HG03095 (cell line): ENCODE data around the gene FLACC1.

Source experiments
- ATAC-seq: cut with Tn5 transposase; IDR thresholded peaks from one replicate; pipeline ENCODE4 v1.9.1; 2021; ENCODE audit warnings: moderate library complexity; ENCODE audit not compliant: unreplicated experiment

The FLACC1 gene

DNA sequence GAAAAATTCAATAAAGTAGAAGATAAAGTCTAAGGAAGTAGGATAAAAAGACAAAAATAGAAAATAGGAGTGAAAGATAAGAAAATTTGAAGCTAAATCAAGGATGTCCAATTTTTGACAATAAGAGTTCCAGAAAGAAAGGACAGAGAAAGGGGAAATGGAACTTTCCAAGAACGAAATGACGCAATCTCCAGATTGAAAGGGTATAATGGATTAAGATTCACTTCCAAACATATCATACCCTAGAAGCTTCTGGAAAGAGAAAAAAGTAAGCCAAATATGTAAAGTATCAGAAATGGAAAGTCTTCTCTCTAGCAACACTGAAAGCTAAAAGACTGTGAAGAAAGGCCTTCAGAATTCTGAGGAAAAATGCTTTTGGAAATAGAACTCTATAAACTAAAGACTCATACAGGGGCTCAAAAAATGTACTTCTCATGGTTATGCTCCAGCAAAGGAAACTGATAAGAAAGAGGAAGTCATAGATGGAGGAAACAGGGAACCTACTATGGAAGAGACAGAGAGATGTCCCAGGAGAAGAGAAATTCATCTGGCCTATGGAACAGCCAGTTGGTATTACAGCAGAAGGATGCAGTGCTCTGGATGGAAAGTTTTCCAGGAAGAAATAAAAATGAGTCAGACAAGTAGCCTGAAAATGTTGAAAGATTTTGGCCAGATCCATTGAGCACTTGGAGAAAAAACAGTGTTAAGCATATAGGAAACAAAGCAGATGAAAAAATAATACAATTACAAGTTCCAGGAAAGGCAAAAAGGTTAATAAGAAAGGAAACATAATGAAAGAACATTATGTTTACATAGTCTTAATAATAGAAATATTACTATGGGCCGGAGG lies 76.7 kb downstream of the FLACC1 start:
- no peak for ATAC-seq

DNA sequence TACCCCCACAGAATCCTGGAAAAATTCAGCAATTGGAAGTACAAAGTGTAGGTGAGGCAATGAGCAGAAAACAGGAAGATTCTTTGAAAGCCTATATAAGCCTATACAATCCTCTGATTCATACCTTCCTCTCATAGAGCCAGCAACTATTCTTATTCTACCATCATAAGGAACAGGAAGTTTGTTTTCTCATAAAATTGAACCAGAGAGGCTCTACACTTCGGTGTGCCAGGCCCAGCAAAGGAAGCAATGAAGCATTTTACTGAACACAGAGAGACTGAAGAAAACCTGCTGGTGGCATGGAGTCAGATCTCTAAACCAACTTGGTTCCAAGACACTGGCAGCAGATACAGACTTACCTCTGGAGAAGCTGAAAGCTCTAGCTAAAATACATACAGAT lies 78.1 kb downstream of the FLACC1 start:
- ATAC-seq, result no peak

DNA sequence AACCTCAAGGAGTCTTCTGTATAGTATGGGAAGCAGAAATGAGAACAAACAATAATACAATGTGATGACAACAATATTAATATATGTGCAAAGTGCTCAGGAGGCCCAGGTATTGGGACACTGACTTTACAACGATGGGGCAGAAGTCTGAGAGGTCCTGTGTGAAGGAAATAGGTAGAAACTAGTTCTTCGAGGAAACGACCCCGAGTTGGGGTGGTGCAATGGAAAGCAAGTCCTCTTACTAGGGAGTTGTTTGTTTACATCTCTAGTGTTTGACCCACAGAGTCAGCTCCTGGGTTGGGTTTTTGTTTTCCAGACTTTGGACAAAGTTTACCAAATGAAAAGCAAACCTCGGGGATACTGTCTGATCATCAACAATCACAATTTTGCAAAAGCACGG lies 80.6 kb downstream of the FLACC1 start:
- ATAC-seq, result no peak

DNA sequence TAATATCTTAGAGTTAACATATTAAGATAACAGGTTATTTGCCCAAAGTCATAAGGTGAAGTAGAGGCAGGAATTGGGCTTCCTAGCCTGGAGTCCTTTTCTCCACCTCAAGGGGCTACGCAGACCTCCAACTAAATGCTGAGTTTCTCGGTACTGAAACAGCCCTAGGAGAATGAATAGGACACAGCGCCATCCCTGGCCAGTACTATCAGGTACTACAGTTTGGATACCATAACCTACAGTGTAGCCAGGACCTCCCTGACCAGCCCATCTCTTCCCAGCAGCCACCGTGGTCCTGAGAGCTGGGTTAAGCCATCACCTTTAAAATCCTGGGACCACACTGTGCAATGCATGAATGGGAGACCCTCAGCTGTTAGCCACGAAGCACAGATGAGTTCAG lies 81.2 kb downstream of the FLACC1 start:
- no peak for ATAC-seq

DNA sequence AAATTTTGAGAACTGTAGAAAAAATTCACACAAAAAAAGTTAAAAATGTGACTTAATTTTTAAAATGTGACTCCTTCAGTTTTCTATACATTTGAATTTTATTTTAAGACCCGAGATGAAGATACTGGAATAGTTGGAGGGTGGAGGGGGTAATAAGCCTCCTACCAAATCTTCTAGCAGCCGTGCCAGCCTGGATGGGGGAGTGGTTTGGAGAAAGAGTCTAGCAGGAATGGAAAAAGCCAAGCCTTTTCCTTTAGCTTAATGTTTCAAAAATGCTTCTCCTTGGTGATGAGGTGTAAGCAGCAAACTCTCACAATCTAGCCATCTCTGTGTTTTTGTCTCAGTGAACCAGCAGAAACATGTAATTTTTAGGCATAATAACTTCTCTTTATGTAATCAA lies 82.1 kb downstream of the FLACC1 start:
- no peak for ATAC-seq

DNA sequence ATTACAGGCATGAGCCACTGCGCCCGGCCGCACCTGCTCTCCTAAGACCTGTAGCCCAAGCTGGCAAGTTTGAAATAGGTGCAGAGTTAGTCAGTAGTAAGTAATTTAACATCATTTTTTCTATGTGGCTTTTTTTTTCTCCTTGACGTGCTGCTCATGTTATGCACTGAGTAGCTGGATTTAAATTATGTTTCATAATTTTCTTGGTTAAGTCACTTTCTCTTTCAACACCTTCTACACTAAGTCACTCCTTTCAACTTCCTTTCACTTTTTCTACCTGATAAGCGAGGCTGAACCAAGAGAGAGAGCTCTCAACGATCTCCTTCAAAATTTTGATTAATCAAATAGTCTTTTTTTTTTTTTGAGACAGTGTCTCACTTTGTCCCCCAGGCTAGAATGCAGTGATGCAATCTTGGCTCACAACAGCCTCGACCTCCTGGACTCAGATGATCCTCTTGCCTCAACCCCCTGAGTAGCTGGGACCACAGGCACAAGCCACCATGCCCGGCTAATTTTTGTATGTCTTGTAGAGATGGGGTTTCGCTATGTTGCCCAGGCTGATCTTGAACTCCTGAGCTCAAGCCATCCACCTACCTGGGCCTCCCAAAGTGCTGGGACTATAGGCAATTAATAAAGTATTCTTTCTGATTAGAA lies 83.7 kb downstream of the FLACC1 start:
- no peak for ATAC-seq

DNA sequence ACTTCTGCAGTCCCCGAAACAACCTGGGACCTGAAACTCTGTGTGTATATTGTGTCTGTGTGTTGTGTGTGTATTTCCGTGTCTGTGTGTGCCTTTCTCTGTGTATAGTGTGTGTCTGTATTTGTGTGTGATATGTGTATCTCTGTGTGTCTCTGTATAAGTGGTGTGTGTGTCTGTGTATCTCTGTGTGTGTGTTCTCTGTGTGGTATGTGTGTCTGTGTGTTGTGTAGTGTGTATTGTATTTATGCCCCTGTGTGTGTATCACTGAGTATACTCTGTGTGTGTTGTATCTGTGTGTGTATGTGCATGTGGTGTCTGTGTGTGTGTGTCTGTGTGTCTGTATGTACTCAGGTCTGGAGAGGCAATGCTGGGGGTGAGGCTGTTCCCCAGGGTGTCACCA lies 85.2 kb downstream of the FLACC1 start:
- ATAC-seq, result no peak

DNA sequence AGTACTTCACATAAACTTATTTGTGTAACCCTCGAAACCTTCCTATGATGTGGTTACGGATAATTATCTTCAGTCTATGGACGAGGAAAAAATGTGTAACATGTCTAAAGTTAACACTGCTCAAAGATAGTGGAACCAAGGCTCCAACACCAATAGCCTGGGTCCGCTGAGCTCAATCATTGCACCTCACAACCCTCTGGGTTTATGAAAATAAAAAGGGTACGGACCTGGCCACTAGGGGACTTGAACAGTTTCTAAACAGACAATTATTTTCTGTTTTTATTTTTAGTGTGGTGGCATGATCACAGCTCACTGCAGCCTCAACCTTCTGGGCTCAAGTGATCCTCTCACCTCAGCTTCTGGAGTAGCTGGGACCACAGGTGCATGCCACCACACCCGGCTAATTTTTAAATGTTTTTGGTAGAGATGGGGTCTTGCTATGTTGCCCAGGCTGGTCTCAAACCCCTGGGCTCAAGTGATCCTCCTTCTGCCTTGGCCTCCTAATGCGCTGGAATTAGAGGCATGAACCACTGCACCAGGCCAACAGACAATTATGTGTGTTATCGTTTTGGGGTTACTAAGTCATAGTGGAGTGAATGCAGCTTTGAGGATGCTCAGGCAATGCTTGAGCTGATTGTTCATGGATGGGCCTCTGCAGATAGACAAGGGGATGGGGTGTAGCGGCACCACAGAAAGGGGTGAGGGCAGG lies 86.7 kb downstream of the FLACC1 start:
- no peak for ATAC-seq

DNA sequence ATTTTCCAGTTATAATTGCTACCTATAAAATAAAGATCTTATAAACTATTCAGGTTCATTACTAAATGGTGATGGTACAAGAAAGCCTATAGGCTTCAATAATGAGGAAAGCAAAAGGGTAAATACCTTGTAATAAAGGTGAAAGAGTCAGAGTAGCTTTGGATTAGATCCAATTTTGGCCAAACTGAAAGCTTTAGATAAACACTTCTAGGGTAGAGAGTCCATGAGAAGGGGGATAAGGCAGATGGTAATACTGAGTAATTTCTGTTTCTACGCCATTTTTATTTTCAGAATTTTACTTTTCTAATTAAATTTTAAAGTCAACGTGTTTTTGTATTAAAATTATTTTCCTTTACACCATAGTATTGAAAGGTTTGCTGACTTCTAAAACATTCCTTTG lies 87.4 kb downstream of the FLACC1 start:
- ATAC-seq, result no peak

DNA sequence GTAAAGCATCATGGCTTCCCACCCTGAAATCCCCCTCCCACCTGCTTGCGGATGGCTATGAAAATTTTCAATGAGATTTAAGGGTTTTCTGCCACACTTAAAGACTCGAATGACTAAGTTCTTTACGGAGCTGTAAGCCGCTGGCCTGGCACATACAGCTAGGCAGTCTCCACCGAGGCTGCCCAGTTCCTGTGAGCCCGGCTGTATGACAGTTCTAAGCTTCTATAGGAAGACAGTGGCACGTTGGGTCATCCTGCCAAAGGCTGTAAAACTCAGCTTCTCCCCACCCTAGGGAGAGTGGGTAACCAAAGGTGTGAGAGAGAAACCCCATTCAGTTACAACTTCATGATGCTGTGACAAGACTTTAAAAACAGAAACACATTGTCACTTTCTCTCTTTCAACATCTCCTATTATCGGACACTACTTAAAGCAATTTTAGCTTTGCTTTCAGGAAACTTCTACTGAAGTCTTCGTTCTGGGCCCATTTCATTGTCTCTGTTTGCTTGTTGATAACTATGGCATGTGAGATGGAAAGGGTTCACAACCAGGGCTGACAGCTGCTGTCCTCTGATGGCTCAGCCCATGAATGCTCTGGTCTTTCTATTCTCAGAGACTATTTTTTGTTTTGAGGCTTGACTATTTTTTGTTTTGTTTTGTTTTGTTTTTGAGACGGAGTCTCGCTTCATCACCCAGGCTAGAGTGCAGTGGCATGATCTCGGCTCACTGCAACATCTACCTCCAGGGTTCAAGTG lies 89.7 kb downstream of the FLACC1 start:
- no peak for ATAC-seq

DNA sequence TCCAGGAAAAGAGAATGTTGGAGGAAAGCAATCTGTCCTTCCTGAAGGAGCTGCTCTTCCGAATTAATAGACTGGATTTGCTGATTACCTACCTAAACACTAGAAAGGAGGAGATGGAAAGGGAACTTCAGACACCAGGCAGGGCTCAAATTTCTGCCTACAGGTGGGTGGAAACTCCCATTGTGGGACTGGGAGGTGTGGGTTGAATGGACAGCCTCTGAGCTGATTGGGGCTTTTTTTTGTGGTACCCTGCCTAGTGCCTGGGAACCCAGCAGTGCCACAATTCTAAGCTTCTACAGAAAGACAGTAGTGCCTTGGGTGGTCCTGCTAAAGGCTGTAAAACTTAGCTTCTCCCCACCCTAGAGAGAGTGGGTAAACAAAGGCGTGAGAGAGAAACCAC lies 90.5 kb downstream of the FLACC1 start:
- ATAC-seq, result no peak

DNA sequence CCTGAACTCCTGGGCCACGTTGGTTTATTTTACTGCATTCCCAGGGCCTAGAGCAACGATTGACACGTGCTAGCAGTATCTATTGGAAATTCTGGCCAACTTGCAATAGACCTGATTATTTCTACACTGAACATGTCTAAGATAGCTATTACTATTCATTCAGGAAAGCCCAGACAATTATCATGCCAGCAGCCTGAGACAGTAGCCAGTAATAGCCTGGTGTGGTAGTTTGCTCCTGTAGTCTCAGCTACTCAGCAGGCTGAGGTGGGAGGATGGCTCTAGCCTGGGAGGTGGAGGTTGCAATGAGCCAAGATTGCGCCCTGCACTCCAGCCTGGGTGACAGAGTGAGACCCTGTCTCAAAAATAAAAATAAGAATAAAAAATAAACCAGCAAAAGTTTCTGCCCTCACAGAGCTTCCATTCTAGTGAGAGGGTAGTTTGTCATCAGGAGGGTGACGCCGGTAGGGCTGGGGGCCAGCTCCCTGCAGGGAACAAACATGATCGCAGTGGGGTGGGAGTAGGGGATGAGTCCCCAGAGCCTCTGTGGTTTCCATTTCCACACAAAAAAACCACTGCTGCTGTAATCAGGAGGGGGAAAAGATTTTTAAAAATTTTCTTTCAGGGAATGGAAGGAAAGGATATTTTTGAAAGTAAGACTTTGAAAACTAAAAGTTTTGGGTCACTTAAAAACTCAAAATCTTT lies 92.5 kb downstream of the FLACC1 start:
- no peak for ATAC-seq

DNA sequence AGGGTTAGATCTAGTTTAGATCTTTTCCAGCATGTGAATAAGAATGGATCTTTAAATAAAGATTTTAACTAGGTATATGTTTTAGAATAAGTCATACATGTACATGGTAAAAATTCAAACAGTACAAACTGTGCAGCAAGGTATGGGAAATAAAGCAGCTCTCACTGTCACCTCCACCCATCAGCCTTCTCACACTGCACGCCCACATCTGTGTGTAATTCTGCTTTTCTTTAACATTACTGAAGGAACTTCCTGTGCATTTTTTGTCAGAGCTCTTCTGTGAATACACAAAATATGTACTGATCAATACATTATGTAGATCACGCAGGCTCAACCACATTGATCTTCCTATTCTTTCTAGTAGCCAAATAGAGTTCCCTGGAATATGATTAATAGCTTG lies 93.4 kb downstream of the FLACC1 start:
- no peak for ATAC-seq

DNA sequence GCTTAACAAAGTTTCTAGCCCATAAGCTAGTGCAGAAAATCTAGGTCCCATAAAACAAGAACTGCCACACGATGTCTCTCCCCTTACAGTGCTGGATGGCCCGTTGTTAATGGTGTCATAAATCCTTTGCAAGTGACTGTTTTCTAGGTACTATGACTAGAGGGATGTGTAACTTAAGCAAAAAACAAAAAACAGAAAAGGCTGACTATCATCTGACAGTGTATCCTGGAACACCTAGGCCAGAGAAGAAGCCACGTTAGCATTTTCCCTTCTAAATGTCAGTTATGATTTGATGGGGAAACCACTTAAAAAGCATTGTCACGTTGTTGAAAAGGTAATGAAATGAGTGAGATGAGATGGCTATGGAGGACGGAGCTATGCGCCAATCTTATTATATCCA lies 94.4 kb downstream of the FLACC1 start:
- ATAC-seq, result no peak

DNA sequence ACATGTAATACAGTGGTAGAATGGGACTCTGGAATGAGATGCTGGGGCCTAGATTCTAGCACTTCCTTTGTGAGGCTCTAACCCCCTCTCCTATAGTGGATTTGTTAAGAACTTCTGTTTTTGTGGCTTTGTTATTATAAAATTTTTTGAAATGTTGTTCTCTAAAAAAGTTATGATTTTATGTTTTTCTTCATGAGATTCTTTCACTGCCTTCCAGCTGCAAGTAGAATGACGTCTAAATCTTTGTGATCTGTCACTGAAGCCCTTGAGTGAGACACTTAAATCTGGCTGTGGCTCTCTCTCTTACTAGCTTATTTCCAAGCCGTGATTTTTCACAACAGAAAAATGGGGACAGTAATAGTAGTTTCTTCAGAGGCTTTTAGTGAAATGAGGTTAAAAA lies 95.2 kb downstream of the FLACC1 start:
- no peak for ATAC-seq

DNA sequence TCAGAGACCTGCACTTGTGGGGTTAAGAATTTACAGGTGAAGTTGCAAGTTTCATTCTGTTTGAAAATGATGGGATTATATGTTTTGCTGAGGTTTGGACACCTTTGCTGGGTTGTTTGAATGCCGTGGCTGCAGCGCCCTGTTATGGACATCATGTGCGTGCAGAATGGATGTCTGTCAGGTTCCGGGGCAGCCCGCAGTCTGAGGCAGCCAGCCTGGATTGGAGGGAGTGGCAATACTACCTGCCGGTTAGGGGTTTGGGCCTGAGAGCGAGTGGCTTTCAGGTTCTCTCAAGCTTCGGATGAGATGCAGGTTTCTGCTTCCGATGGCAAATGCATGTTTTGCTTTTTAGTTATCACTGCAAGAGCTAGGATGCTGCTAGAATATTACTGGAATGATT lies 95.7 kb downstream of the FLACC1 start:
- no peak for ATAC-seq

DNA sequence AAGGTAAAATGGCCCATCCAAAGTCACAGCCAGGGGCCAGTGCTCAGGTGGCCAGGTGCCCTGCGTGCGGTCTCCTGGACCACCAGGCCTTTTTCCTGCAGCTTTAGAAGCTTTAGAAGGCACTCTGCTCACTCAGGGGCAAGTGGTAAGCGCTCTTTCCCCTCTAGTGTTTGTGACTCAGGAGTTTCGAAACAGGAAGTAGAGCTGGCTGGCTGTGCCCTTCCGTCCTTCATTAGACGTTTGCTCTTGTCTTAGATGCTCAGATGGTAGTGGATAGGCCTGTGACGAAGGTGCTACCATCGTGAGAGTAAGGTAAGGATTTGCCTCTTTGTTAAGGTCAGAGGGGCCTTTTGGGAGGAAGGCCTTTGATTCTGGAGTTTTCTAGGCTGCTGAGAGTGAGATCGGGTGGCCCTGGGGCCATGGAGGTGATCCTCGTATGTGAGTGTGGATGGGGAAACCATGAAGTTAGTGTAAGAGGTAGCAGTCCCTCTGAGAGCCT lies 96.8 kb downstream of the FLACC1 start, which contains the start of gene CASP8:
CASP8 (plus strand) TSS at position 235 of the 499 bp plus-strand sequence. CDS start 5,951 bp downstream, outside the sequence.
- no peak for ATAC-seq

DNA sequence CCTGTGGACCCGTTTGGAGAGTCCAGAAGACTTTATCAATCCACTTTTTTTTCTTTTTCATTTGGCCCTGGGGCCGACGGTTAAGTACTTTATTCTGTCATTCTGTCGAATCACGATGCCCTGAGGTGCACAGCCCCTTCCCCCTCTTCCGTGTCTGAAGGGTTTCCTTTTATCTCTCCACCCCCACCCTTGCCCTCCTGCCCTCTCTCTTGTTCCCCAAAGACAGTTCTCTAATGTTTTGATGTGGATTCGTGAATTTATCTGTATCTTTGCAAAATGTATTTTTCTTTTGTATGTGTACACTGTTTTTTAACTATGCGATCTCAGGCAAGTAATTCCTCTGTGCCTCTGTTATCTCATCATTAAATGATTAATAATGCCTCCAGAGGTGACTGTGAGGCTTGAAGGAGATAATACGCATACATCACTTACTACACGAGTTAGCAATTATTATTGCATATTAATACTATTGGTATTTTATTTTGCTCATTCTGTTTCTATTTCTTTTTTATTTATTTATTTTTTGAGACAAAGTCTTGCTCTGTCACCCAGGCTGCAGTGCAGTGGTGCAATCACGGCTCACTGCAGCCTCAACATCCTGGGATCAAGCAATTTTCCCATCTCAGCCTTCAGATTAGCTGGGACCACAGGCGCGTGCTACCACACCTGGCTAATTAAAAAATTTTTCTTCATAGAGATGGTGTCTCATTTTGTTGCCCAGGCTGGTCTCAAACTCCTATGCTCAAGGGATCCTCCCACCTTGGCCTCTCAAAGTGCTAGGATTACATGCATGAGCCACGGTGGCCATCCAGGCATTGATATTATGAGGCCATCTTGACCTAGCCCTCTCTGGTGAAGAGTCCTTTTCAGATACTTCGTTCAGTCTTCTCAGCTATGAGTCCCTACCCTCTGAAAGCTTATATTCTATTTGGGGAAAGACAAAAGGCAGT lies 98.2 kb downstream of the FLACC1 start:
- ATAC-seq, result peak; percentile 9

DNA sequence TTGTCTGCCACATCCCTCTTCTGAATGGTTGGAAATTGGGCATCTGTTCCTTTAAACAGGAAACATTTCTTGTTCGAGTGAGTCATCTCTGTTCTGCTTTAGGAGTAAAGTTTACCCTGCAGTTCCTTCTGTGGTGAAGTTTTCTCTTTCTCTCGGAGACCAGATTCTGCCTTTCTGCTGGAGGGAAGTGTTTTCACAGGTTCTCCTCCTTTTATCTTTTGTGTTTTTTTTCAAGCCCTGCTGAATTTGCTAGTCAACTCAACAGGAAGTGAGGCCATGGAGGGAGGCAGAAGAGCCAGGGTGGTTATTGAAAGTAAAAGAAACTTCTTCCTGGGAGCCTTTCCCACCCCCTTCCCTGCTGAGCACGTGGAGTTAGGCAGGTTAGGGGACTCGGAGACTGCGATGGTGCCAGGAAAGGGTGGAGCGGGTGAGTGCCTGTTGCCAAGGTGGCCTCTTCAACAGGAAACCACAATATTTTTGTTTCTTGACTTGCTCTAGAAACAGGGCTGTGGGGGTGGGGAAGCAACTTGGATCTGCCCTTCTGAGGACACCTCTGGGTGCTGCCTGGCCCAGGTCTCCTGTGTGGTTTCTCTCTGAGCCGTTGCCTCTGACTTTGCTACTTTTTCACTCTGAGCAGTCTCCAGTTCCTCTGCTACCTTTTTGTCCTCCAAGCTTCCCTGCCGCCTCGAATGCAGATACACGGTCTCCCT lies 99.0 kb downstream of the FLACC1 start:
- ATAC-seq, result peak; percentile 61
